NCI-H1436 (cell line): ENCODE data around the gene NTN4.
"Not testable (repeated sequence)": the region's sequence is repeated elsewhere in the genome, so short reads cannot be mapped to it uniquely, and the experiment has no call there.

Source experiments
- DNase-seq: peaks from one replicate; lab custom pipeline; 2025; lab: John Stamatoyannopoulos, UW

Gene NTN4

GRCh38 chr12:95755261-95755865 lies 35.2 kb downstream of the NTN4 start:
- DNase-seq, result no peak

GRCh38 chr12:95746062-95746461 lies 44.5 kb downstream of the NTN4 start:
- DNase-seq, result not testable (repeated sequence)

GRCh38 chr12:95742586-95742985 lies 48.0 kb downstream of the NTN4 start:
- no peak for DNase-seq

DNA sequence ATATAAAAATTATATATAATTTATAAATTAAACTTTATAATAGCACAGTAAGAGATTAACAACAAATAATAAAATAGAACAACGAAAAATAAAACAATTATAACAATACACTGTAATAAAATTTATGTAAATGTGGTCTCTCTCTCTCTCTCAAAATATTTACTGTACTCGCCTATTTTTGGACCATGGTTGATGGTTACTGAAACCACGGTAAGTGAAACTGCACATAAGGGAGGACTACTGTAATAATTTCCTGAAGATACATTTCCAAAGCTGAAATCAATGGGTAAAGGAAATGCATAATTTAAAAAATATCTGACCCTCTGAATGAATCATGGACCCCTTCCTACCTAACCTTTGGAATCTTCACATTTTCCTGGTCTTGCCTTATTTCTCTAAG lies 48.9 kb downstream of the NTN4 start:
- no peak for DNase-seq

- DNase-seq, result peak; percentile 10
Measured at GRCh38 chr12:95740751-95741150, 49.8 kb downstream of the NTN4 start.

- DNase-seq, result no peak
Measured at GRCh38 chr12:95739561-95740313, 50.8 kb downstream of the NTN4 start.

GRCh38 chr12:95738024-95738611 lies 52.4 kb downstream of the NTN4 start:
- no peak for DNase-seq

DNA sequence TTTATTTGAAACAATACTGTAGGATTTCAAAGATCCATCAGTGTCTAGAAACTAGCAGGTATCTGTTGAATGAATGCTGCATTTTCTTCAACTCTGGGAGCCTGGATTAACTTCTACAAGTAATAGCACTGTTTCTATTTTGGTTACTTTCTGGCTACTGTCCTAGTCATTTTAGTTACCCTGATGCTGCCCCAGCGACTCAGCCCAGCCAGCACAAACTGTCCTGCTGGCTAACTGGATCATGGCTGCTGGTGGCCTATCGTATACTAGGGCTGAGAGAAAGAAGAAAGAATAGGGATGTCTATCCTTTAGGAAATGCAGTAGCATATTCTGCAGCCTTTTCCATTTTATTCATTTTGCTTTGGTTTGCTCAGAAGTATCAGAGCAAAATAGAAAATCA lies 53.9 kb downstream of the NTN4 start:
- DNase-seq, result no peak

DNA sequence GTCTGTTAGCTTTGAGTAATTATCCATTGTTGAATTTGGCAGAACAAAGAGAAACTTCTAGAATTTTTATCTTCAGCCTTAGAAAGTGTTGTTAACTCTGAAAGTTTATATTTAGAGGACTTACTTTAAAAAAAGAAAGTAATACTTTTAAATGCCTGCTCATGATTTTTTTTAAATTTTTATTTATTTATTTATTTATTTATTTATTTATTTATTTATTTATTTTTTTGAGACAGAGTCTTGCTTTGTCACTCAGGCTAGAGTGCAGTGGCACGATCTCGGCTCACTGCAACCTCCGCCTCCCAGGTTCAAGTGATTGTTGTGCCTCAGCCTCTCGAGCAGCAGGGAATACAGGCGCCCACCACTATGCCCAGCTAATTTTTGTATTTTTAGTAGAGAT lies 54.8 kb downstream of the NTN4 start:
- not testable (repeated sequence) for DNase-seq

DNA sequence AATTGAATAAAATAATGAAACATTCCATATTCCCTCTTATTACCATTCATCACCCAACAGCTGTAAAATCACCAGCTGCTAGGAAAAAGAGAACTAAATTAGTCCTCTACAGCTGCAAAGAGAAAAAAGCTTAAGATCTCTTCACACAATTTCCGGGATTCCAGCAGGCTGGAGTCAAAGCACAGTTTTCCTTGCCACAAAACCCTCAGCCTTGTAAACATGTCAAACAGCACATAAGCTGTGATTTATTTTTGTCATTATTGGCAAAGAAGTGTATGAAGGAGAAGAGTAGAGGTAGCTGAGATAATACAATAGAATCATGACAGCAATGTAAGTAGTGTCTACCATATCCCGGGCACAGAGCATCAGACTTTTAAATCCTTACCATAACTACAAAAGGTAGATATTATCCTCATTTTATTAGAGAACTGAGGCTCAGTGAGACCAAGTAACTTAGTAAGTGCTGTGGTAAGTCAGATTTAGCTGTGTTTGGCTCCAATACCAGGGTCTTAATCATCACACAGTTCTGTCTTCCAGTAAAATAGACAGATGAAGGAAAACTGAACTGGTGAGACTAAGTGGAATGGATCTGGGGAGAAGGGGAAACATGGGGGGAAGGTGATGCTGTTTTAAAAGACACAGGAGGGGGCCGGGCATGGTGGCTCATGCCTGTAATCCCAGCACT lies 57.3 kb downstream of the NTN4 start:
- no peak for DNase-seq

GRCh38 chr12:95731519-95731958 lies 59.0 kb downstream of the NTN4 start:
- DNase-seq, result no peak

GRCh38 chr12:95730457-95730856 lies 60.1 kb downstream of the NTN4 start:
- DNase-seq, result no peak

GRCh38 chr12:95726903-95727302 lies 63.7 kb downstream of the NTN4 start:
- DNase-seq, result no peak

DNA sequence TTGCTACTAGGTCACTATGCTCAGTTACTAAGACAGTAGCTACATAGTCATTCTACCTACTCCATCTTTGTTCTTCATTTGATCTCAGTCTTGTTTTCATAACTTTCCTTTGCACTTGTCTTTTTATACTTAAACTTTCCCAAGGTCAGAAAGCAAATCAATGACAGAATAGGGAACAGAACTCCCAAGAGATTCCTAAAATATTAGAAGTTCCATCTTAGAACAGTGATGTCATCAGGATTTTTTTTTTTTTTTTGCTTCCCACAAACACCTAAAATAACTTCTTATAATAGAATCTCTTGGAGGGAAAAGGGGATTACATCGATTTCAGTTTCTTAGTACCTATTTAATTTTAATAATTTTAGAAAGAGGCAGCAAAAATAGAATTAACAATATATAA lies 65.8 kb downstream of the NTN4 start:
- DNase-seq, result no peak

DNA sequence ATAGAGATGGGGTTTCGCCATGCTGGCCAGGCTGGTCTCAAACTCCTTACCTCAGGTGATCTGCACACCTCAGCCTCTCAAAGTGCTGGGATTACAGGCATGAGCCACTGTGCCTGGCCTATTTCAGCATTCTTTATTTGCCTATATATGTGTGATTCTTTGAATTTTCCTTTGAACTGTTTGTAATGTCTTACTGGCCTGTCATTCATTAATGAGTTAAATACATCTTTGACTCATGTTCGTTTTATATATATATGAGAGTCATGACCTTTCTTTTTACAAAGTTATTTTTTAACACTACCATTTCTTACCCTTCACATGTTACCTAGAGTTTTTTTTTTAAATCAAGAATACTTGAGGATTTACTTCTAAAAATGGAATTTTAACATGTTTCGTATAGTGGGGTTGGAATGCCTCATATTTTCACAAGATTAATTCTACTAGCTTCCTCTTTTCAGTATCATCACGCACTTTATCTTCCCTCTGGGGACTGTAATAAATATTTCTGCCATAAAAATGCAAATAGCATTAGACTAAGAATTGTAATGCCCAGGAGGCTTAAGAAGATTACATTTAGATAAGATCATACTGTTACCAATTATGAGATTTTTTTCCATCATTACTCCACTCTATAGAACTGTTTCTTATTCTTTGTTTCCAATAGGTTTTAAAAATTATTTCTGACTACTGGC lies 66.7 kb downstream of the NTN4 start:
- no peak for DNase-seq

DNA sequence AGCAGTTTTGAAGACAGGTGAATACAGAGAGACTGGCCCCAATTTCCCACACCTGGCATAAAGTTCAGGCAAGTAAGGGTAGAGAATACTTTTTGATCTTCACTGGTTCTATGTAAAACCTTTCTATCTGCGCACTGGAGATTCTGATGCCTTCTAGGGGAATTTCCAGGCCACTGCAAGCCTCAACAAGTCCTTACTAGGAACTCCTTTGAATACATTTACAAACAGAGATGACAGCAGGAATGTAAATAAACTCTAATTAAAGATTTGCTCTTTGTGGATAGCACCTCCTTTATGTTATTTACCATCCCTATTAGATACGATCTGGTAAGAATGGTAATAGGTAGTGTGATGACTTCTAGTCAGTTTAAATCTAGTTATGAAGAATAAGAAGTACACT lies 69.2 kb downstream of the NTN4 start:
- DNase-seq, result no peak

DNA sequence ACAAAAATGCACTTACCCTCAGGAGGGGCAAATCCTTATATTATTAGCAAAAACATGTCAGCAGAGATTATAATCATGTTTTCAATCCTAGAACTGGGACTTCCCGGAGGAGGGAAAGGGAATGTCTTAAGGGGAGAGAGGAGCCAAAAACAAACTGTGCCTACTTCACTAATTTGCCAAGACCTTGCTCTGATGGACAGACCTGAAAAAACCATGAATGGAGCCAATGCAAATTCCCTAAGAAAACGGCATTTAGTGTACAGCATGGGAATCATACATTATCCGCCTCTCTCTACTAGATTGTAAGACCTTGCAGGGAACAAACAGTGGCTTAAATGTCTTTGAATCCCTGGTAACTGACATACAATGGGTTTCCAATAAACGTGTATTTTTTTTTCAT lies 70.4 kb downstream of the NTN4 start:
- no peak for DNase-seq

DNA sequence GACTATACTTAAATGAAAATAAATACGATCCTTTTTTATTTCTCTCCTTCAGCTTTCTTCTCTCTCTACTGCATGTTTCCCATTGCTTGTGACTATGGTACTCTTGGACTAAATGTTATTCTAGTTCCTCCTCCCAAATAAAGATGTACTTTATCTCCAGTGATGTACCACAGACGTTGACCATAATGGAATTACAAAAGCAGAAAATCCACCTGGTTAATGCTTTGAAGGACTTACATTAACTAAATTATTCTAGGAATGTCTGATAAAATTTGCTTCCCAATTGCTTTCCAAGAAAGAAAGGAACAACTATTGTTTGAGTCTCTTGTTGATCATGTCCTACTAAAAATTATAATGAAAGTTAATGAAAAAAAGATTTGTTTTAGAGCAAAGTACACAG lies 71.8 kb downstream of the NTN4 start:
- no peak for DNase-seq

DNA sequence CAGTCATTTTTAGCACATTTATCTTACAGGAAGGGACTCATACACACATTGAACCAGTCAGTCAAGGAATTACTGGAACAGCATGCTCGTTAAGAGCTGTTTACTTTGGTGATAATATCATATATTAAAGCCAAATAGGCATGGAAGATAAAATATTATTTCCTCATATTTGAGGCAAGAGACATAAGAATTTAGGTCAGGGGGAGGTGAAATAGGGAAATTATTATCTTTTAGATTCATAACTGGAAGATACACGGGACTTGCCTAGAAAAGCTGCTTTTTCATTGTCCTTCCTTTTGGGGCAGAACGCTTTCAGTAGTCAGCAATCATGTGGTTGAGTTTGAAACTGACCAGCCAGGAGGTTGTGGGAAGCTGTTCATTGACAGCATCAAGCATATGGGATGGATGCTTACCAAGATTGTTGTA lies 72.5 kb downstream of the NTN4 start:
- no peak for DNase-seq

GRCh38 chr12:95717316-95717928 lies 73.1 kb downstream of the NTN4 start:
- DNase-seq, result no peak

- no peak for DNase-seq
Measured at GRCh38 chr12:95715177-95715576, 75.4 kb downstream of the NTN4 start.

DNA sequence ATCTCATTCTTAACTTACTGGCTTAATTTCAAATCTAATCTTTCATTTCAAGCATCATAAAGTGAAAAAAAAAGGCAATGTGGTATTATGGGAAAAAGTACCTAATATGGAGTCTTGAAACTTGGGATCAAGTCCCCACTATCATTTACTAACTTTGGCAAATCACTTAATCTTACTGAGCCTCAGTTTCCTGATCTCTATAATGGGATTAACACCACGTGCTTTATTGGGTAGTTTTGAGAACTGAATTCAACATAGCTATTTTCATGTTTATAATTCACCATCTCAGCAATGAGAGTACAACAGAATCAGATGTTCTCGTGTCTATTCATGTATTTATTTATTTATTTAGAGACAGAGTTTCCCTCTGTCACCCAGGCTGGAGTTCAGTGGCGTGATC lies 78.3 kb downstream of the NTN4 start:
- DNase-seq, result no peak
